ENCODE results near the gene SLC24A3.

GRCh38 chr20:19555726-19556125, 343.3 kb downstream of the SLC24A3 start:
- no peak for TF ChIP-seq CTCF (IDR thresholded peaks at IDR 0.05)
- no peak for TF ChIP-seq POLR2AphosphoS5 (IDR thresholded peaks at IDR 0.05)
- no peak for TF ChIP-seq POLR2A (IDR thresholded peaks at IDR 0.05)

Measured in breast epithelium (tissue), 3 donors.